GM21367 (cell line): ENCODE measurements around the gene HS3ST6.
"Not testable (repeated sequence)": the region's sequence is repeated elsewhere in the genome, so short reads cannot be mapped to it uniquely, and the experiment has no call there.

Experiments
- ATAC-seq: cut with Tn5 transposase; IDR thresholded peaks from one replicate; pipeline ENCODE4 v1.9.1; 2021; ENCODE audit not compliant: unreplicated experiment

Gene HS3ST6

GRCh38 chr16:1929578-1930337, 11.5 kb upstream of the HS3ST6 start:
- ATAC-seq: peak; percentile 76

- no peak for ATAC-seq
Observed at GRCh38 chr16:1929105-1929504, 10.9 kb upstream of the HS3ST6 start.

- ATAC-seq: no peak
Observed at GRCh38 chr16:1926271-1926670, 8.1 kb upstream of the HS3ST6 start.

GRCh38 chr16:1924095-1924494, 5.9 kb upstream of the HS3ST6 start:
- ATAC-seq: no peak

- no peak for ATAC-seq
Observed at GRCh38 chr16:1923299-1924034, 5.3 kb upstream of the HS3ST6 start.

GRCh38 chr16:1922357-1922756, 4.1 kb upstream of the HS3ST6 start:
- ATAC-seq: no peak

GRCh38 chr16:1920727-1921171, 2.5 kb upstream of the HS3ST6 start:
- no peak for ATAC-seq

- ATAC-seq: not testable (repeated sequence)
Observed at GRCh38 chr16:1920122-1920521, 1.9 kb upstream of the HS3ST6 start.

- no peak for ATAC-seq
Observed at GRCh38 chr16:1919327-1919998, 1.2 kb upstream of the HS3ST6 start.

GRCh38 chr16:1917665-1918350, 407 bp downstream of the HS3ST6 start:
- ATAC-seq: no peak

- ATAC-seq: no peak
Observed at GRCh38 chr16:1917056-1917664, 1.1 kb downstream of the HS3ST6 start.

- no peak for ATAC-seq
Observed at GRCh38 chr16:1916640-1916990, 1.6 kb downstream of the HS3ST6 start.

GRCh38 chr16:1915732-1916639, 2.2 kb downstream of the HS3ST6 start:
- ATAC-seq: no peak

- ATAC-seq: no peak
Observed at GRCh38 chr16:1914988-1915387, 3.2 kb downstream of the HS3ST6 start.

GRCh38 chr16:1914084-1914608, 4.1 kb downstream of the HS3ST6 start:
- no peak for ATAC-seq

GRCh38 chr16:1913327-1914083, 4.7 kb downstream of the HS3ST6 start:
- ATAC-seq: no peak

GRCh38 chr16:1912215-1912543, 6.0 kb downstream of the HS3ST6 start:
- no peak for ATAC-seq

GRCh38 chr16:1911467-1912214, 6.6 kb downstream of the HS3ST6 start:
- no peak for ATAC-seq
